ENCODE data around the gene HRH2.
"Not testable (repeated sequence)": the region's sequence is repeated elsewhere in the genome, so short reads cannot be mapped to it uniquely, and the experiment has no call there.

HRH2 gene, protein sequence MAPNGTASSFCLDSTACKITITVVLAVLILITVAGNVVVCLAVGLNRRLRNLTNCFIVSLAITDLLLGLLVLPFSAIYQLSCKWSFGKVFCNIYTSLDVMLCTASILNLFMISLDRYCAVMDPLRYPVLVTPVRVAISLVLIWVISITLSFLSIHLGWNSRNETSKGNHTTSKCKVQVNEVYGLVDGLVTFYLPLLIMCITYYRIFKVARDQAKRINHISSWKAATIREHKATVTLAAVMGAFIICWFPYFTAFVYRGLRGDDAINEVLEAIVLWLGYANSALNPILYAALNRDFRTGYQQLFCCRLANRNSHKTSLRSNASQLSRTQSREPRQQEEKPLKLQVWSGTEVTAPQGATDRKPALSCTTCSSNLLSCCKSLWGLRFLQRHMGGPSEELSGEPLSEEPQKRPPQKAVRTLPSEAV

DNA sequence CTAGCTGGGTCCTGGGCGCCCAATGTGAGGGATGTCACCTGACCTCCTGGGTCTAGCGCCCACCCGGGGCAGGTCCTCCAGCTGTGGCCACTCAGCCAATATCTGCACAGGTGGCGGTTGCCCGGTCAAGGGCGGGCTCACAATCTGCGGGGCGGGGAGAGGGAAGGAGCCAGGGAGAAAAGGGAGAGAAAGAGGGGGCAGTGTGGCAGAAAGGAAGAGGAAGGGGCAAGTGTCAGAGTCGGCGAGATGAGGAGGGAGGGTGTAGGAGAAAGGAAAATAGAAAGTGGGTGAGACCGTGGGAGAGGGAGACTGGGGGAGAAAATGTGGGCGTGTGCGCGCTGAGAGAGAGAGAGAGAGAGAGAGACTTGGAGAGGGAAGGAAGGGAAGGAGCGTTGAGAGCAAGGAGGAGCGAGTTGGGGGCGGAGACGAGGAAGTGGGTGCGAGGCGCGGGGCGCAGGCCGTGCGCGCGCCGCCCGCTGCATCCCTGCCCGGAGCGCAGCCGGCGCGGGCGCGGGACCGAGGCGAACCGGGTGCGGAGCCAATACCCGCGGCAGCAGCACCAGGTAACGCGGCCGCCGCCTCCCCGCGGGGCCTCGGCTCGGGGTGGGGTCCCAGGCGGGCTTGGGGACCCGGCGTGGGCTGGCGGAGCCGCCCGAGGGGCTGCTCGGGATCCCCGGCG, at the start of gene HRH2:
HRH2 (plus strand) TSS at position 479 of the 679 bp plus-strand sequence. CDS start 25,163 bp downstream, outside the sequence.
- DNase-seq = peak; percentile 63

DNA sequence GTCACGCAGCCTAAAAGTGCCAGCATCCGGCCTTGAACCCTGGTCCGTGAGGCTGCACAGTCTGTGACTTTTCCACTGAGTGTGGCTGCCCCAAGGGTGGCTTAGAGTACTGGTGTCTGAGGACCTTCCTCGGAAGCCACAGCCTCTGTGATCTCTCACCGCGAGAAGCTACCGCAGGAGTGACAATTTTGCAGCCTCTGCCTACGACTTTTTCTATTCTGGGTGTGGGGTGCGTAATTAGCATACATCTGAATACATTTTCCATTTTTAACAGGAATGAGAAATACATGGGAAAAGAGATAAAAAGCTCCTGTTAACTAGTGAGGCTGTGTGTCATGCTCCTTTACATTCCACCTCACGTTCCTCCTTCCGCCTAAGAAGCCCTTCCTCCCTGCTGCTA, 48.3 kb upstream of the HRH2 start:
- DNase-seq = no peak

DNA sequence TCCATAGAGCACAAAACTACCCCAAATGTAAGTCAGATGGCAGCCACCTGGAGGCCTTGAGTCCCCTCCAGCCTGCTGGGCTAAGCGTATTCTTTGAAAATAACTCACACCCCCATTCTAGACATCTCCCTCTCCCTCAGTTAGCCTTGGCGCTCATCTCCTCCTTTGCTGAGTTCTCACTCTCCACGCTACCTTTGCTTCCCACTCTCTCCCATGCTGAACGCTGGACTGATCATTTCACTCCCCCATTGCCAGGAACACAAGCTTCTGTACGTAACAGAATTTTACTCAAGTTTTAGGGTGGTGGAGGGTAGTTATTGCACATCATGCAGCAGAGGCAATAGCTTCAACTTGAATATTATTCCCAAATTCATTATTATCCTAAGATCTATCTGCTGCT, 47.5 kb upstream of the HRH2 start:
- DNase-seq = no peak

DNA sequence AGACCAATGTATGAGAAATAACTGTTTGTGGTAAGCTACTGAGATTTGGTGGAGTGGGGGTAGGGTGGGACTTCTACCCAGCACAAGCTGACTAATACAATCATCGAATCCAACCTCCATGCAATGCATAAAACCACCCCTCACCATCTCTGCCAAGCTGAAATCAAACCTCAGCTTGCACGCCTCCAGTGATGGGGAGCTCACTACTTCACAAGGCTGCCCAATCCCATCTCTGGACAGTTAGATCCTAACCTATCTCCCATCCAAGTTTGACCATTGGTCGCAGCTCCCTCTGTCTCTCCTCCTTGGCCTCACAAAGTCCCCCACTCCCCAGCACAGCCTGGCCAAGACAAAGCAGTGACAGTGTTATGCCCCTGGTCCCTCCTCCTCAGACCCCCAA, 47.0 kb upstream of the HRH2 start:
- DNase-seq = no peak

DNA sequence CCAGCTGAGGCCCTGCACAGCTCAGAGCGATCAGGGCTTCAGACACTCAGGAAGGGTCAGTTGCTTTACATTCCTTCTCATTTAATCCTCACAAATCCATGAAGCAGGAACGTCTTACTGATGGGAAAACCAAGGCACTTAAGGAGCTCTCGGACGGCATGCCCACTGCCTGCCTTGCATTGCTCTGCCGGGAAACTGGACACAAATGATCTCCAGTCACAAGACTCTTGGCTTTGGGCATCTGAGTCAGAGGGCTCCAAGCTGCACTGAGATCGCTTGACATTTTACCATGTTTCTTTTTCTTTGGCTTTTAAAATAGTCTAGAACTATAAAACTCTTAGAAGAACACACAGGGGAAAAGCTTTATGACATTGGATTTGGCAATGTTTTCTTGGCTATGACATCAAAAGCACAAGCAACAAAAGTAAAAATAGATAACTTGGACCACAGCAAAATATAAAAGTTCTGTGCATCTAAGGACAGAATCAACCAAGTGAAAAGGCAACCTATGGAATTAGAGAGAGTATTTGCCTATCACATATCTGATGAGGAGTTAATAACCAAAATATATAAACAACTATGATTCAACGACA, 43.6 kb upstream of the HRH2 start:
- DNase-seq = no peak

DNA sequence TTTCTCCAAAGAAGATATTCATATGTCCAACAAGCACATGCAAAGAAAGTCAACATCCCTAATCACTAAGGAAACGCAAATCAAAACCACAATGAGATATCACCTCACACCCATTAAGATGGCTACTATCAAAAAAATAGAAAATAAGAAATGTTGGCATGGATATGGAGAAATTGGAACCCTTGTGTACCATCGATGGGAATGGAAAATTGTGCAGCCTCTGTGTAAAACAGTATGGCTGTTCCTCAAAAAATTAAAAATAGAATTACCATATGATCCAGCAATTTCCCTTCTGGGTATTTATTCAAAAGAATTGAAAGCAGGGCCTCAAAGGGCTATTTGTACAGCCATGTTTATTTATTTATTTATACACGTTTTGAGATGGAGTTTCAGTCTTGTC, 43.0 kb upstream of the HRH2 start:
- DNase-seq = no peak

DNA sequence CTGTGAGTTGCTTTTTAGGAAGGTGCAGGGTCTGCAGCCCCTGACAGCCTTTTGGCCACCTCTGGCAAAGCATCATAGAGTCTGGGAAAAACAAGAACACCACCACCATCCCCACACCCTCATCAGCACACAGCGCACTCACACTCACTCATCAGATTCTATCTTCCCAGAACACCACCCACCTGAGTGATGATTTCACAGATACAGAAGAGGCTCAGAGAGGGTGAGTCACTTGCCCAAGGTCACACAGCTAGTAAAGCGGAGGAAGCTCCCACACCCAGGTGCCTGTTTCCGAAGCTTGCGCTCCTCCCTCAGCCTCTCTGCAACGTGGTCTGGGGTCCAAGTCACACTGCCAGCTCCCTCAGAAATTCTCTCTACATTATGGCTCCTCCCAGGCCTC, 41.8 kb upstream of the HRH2 start:
- no peak for DNase-seq

DNA sequence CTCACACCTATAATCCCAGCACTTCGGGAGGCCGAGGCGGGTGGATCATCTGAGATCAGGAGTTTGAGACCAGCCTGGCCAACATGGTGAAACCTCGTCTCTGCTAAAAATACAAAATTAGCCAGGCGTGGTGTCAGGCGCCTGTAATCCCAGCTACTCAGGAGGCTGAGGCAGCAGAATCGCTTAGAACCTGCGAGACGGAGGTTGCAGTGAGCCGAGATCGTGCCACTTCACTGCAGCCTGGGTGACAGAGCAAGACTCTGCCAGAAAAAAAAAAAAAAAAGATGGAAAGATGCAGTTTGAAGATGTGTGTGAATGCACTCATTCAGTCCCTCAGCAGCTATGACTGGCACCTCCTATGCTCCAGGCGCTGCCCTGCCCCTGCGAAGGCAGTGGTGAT, 41.3 kb upstream of the HRH2 start:
- not testable (repeated sequence) for DNase-seq

DNA sequence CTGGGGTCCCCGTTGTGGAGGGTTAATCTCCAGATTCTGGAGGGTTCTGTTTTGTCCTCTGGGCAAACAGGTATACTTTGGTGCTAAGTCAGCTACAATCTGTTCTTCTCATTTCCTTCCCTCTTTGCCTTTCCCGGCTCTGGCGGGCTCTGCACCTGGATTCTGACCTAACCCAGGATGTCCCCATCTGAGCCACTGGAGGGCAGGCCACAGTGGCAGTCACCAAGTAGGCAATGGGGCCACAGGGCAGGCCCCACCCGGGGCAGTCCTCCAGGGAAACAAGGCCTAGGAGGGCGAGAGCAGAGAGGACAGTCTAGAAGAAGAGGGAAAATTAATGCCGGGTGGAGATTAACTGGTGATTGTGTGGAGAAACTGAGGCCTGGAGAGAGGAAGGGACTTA, 40.4 kb upstream of the HRH2 start:
- DNase-seq = peak; percentile 8

DNA sequence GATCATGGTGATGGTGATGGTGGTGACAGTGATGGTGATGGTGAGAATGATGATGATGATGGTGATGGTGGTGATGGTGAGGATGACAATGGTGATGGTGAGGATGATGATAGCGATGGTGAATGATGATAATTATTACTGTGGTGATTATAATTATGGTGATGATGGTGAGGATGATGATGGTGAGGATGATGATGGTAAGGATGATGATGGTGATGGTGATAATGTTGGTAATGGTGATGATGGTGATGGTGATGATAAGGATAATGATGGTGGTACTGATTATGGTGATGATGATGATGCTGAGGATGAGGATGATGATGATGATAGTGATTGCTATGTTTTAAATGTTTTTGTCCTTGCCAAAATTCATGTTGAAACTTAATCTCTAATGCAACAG, 37.3 kb upstream of the HRH2 start:
- no peak for DNase-seq

DNA sequence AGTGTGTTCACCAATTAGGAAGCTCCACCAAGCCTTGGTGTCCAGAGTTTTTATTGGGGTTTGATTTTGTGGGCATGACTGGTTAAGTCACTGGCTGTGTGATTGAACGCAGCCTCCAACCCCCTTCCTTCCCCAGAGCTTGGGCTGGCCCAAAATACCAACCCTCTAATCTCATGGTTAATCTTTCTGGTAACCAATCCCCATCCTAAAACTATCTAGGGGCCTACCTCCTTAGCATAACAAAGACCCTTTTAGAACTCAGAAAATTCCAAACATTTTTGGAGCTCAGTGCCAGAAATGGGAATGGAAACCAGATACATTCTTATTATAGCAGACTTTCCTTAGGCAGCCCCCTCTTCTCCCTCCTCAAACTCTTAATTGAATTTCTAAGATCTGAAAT, 35.9 kb upstream of the HRH2 start:
- no peak for DNase-seq

DNA sequence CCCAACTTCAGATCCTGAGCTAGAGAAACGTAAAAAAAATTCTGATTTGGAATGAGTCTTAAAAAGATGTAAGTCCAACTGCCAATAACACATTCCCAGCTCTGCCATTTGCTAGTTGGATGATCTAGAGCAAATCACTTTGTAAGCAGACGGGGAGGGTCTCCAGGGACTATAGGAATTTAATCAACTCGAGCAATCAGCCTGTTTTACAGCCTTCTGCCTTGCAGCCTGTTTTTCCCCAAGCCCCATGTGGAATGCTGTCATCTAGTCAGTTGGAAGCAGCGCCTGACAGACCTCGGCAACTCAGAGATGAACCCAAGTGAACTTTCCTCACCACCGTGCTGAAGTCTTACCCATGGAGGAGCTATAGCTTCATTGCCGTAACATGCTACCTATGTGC, 34.8 kb upstream of the HRH2 start:
- no peak for DNase-seq

DNA sequence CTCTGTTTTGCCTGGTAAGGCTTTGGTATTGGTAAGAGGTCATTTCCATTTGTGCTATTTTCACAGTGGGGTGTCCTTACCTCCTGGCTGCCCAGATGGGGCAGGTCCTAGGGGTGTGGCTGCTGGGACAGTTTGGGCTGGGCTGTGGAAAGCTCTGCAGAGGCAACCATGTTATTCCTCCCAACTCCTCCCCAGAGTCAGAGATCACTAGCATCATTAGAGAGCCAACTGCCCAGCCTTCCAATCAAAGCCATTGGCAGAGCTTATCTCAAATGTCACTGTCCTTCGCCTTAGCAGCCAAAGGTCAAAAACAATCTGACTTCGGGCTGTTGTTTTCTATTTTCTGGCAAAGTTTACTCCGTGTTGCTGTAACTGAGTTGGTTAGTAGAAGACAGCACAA, 33.6 kb upstream of the HRH2 start:
- DNase-seq = no peak

DNA sequence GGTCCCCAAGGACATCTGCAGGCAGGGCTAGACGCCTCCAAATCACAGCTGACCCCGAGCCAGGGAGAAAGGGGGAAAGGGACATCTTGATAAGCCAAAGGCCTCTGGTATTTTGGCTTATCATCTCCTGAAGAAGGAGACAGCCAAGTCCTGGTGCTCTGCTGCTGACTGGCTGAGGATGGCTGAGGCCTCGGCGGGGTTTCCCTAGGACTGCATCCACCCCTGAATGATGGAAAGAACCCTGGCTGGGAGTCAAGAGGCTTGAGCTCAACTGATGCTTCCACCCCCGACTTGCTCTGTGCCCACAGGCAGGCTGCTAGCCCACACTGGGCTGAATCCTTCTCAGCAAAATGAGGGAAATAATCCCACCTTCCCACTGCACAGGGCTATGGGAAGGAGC, 30.9 kb upstream of the HRH2 start:
- no peak for DNase-seq

DNA sequence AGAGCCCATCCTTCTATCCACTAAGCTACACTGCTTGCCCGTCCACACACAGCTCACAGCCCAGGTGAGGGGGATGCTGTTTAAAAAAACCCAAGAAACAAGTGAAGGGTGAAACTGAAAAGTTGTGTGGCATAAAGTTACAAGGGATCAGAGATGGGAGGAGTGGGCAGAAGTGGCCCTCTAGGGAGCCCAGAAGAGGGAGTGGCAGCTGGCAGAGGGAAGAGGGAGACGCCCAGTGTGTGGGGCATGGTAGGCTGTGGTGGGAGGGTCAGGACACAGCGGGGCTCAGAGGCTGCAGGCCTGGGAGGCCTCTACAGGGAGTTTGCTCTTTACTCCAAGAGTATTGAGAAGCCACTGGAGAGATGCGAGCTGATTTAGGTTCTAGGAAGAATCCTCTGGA, 30.1 kb upstream of the HRH2 start:
- DNase-seq = no peak

DNA sequence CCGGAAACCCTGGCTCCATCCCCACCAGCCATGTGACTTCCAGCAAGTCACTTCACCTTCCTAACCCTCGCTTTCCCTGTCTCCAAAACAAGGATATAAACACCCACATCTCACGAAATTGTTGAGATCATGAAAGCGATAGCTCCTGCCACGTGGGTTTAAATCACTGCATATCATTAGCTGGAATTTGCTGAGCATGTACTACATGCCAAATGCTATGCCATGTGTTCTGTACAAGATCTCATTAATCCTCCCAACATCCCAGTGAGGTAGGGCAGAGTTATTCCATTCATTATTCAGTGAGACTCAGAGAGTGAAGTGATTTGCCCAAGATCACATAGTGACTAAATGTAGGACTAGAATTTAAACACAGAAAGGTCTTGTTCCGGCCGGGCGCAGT, 29.2 kb upstream of the HRH2 start:
- DNase-seq = no peak

DNA sequence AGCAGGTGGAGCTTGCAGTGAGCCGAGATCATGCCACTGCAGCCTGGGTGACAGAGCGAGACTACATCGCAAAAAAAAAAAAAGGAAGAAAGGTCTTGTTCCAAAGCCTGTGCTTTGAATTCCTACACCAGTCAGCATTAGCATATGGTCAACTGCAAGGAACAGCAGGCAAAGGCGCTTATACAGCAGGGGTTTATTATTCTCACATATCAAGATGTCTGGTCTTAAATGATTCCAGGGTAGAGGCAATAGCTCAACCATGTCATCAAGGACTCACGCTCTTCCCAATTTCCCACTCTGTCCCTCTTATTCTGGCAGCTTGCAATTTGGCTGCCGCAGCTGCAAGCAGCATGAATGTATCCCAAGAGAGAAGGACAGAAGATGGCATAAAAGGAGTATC, 28.6 kb upstream of the HRH2 start:
- no peak for DNase-seq

DNA sequence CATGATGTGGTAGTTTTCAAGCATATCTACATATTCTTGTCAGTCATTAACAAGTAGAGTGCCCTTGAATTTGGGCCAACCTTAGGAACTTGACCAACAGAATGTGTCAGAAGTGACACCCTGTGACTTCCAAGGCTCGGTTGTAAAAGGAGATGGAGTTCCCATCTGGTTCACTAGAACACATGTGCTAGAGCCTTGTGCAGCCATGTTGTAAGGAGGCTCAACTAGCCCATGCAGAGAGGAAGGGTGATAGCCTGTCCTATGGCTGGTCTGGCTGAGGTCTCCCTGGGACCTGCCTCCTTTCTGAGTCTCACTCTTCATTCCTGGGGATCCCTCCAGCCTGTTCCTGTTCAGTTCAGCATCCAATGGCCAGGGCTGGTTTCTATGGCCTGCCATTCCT, 28.1 kb upstream of the HRH2 start:
- no peak for DNase-seq

DNA sequence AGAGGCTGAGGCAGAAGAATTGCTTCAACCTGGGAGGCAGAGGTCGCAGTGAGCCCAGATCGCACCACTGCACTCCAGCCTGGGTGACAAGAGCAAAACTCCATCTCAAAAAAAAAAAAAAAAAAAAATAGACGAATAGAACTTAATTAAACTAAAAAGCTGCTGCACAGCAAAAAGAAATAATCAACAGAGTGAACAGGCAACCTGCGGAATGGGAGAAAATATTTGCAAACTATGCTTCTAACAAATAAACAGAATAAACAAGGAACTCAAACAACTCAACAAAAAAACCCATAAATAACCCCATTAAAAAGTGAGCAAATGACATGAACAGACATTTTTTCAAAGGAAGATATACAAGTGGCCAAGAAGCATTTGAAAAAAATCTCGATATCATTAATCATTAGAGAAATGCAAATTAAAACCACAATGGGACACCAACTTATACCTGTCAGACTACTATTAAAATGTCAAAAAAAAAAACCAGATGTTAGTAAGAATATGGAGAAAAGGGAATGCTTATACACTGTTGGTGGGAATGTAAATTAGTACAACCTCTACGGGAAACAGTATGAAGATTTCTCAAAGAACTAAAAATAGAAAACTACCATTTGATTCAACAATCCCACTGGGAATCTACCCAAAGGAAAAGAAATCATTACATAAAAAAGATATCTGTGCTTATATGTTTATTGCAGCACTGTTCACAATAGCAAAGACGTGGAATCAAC, 21.9 kb upstream of the HRH2 start:
- no peak for DNase-seq

DNA sequence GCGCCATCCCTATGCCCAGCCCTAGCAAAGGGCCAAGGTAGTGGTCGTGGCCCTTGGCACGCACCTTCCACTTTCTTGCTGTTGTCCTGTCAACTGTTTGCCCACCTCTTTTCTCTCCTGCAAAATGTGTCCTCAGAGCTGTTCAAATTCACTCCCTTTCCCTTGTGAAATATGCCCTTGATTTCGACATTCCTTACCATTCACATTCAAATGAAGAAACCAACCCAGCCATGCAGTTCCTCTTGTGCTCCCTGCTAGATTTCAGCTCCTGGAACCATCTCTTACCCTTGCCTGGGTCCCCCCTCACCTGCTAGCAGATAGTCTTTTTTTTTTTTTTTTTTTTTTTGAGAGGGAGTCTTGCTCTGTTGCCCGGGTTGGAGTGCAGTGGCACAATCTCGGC, 19.6 kb upstream of the HRH2 start:
- DNase-seq = peak; percentile 57

DNA sequence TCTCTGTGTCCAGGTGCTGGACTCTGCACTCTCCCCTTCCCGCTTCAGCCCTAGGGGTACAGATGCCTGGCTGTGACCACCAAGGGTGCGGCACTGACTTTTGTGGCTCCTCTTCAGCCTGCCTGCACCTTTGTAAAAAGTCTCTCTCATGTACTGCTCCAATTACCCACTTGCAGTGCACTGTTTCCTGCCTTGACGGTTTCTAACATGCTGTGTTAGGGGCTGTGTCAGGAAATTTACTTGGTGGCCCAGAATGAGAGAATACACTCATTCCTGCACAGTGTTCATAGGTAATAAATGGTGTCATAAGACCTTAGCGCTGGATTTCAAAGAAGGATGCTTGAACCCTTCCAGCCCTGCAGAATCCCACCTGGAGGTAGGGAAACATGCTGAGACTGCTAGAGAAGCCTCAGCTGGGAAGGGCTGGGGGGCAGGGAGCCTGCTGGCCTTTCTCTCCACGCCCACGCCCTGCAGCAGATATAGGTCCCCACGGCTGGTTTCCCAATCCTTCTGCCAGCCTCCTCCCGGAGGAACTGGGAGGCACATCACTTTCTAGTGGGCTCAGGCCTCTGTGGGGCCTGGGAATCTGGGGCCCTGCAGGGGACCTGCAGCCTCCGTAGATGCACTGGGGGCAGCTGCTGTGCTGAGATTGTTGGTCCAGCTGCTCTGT, 17.6 kb upstream of the HRH2 start:
- no peak for DNase-seq

DNA sequence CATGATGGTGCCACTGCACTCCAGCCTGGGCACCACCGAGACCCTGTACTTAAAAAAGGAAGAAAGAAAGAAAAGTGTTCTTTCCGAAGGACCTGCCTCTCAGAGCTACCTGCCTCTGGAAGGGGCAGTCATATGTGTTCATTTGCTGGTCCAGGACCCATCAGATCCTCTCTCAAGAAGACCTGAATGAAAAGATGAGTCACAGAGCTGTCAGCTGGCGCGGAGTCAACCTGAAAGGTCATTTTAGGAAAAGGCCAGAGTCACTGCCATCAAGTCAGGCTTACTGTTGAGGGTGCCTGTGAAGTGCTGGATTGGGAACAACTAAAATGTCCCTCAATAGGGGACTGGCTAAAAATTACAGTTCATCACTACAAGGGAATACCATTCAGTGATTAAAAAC, 14.9 kb upstream of the HRH2 start:
- no peak for DNase-seq

DNA sequence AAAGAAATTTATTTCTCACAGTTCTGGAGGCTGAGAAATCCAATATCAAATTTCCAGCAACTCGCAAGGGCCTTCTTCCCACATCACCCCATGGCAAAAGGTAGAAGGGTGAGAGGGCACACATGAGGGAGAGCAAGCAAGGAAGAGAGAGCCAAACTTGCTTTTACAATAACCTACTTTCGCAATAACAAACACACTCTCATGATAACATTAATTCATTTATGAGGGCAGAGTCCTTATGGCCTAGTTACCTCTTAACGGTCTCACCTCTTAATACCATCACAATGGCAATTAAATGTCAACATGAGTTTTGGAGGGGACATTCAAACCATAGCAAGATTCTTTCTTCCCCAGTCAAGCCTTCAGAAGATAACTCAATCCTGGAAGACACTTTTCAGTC, 11.6 kb upstream of the HRH2 start:
- no peak for DNase-seq

All from hematopoietic multipotent progenitor cell treated with erythropoietin and hydrocortisone succinate and interleukin-3 and kit ligand, for 6 days (in vitro differentiated cells).